ENCODE results near the gene MPPE1.
"Not testable (repeated sequence)": the region's sequence is repeated elsewhere in the genome, so short reads cannot be mapped to it uniquely, and the experiment has no call there.

Gene MPPE1

DNA sequence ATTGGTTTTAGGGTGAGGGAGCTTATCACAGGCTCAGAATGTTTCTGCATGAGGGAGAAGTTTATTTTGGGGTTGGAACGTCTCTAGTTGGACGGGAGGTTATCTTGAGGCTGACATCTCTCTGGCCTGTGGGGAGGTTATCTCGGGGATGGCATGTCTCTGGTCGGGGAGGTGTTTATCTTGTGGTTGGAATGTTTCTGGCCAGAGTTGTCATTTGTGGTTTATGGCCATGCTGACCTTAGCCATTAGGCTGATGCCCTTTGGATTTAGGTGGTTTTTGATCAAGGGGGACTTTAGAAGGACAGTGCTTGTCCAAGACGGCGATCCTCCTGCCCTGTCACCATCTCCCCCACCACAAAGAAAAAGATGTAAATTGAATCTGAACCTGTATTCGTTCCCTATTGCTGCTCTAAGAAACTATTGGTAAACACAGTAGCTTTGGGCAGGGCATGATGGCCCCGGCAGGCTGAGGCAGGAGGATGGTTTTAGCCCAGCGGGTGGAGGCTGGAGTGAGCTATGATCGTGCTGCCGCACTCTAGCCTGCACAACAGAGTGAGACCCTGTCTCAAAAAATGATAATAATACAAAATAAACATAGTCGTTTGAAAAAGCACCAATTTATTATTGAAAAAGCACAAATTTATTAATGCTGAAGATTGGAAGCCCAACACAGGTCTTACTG lies 17.8 kb upstream of the MPPE1 start:
- DNase-seq = no peak

DNA sequence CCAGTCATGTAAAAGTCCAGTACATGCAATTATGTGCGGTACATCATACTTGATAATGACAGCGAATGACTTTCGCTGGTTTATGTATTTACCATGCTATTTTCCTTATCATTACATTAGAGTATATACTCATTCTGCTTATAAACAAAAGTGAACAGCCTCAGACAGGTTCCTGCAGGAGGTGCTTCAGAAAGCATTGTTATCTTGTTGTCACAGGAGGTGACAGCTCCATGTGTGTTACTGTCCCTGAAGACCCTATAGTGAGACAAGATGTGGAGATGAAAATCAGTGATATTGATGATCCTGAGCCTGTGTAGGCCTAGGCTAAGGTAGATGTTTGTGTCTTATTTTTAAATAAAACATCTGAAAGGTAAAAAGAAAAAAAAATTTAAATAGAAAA lies 15.3 kb upstream of the MPPE1 start:
- no peak for DNase-seq

DNA sequence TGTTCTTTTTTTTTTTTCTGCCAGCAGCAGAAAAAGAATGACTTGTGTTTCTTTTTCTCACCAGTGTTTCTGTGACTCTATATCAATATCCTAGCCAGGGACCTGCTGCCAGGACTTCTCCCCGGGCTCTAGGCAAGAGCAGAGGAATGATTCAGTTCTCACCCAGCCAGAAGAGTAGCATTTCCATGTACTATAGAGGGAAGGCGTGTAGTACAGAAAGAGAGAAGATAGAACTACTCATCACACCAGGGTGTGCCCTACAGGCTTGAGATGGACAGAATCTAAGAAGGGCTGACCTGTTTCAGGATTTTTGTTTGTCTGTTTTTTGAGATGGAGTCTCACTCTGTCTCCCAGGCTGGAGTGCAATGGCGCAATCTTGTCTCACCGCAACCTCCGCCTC lies 11.4 kb upstream of the MPPE1 start:
- DNase-seq = not testable (repeated sequence)

DNA sequence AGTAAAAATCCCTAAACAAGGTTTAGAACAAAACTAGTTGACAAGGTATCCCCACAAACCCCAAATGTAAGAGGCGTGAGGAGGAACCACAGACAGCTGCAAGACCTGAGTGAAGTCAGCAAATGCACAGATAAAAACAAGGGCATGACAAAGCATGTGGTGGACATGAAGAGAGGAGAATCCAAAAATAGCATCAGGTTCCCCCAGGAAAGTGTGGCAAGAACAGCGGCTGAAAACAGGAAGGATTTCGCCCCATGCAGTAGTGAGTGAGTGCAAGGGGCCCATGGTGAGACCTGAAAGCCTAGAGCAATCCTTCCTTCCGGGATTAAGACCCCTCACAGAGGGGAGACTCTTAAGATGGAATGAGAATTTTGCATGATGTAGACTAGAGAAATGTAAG lies 8.8 kb upstream of the MPPE1 start:
- DNase-seq = not testable (repeated sequence)

DNA sequence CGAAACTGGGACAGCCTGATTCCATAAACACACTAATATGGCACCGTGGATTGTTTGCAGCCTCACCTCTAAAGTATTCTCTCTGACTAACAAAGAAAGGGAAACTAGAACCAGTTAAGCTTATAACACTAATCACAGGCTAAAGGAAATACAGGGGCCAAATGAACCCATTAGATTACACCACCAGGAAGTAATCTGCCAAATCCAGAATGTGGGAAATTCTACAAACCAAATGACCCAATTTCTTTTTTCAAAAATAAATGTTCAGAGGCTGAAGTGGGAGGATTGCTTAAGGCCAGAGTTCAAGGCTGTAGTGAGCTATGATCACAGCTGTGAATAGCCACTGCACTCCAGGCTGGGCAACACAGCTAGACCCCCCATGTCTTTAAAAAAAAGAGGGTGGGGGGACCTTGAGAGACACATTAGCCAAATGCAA lies 1.5 kb upstream of the MPPE1 start:
- no peak for DNase-seq

DNA sequence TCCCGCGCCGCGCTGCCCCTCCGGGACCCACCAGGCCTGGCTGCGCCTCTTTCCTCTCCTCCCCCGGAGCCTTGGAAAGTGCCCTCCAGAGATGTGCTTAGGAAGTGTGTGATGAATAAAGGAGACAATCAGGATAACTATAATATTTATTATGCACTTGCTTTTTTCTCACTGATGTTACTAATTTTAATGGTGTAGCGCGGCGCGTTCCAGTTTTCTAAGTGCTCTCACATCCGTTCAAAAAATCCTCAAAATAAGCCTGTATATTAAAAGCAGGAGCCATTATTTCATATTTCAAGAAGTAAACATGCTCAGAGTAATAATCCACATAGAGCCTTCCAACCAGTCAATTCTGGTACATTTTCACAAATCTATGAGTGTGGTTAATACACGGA lies 941 bp upstream of the MPPE1 start:
- DNase-seq = no peak

DNA sequence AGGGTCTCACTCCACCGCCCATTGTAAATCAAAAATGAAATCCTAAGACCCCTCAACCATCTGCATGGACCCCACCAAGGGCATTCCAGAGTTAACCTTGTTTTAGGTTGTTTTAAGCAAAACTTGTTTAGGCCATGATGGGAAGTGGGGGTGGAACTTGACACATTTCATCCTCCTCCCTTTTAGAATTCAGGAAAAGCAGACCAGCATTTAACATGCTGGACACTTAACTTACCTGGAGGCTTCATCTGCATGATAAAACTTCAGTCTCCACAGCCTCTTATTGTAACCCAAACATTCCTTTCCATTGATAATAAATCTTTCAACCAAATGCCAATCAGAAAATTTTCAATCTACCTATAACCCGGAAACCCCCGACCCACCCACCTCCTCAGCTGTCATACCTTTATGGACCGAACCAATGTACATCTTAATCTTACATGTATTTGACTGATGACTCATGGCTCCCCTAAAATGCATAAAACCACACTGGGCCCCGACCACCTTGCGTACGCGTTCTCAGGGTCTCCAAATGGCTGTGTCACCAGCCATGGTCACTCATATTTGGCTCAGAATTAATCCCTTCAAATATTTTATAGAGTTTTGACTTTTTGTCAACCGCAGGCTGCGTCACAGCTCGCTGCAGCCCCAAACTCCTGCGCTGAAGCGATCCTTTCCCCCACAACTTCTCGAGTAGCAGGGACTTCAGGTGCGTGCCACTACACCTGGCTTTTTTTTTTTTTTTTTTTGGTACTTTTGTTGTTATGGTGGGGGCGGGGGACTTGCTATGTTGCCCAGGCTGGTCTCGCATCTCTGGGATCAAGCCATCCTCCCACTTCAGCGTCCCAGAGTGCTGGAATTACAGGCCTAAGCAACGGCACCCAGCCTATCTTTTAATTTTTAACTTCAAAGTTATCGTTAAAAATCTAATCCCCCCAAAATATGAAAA lies 917 bp downstream of the MPPE1 start:
- DNase-seq = no peak

DNA sequence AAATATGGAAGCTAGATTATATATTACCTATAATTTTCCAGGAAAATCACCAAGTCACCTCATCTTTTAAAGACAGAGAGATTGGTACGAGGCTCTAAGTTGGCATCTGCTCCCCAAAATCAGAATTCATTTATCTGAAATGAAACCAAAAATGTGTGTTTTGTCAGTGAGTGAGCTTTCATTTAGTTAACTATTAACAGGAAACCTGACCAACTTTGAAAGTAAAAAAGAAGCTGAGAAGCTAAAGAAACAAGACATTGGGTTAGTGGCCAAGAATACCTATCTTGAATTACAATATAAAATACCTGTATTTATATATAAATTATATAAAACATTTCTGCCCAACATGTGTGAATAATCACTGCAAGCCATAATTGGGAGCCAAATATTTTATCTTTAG lies 1.9 kb downstream of the MPPE1 start:
- no peak for DNase-seq

DNA sequence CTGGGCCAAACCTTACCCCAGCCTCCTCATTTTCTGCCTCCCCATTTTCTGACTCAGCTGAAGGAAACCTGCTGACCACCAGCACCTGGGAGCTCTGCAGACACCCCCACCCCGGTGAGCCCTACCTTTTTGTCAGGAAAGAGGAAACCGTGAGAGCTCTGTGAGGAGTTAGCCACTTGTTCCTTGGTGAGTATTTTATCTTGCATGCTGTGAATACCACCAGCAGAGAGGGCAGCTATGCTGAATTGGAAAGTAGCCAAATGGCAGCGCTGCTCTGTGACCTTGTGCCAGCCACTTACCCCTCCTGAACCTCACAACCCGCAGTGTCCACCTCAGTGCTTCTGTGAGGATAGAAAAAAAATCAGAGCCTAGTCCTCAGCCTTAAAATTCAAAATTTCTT lies 2.5 kb downstream of the MPPE1 start:
- DNase-seq = no peak

DNA sequence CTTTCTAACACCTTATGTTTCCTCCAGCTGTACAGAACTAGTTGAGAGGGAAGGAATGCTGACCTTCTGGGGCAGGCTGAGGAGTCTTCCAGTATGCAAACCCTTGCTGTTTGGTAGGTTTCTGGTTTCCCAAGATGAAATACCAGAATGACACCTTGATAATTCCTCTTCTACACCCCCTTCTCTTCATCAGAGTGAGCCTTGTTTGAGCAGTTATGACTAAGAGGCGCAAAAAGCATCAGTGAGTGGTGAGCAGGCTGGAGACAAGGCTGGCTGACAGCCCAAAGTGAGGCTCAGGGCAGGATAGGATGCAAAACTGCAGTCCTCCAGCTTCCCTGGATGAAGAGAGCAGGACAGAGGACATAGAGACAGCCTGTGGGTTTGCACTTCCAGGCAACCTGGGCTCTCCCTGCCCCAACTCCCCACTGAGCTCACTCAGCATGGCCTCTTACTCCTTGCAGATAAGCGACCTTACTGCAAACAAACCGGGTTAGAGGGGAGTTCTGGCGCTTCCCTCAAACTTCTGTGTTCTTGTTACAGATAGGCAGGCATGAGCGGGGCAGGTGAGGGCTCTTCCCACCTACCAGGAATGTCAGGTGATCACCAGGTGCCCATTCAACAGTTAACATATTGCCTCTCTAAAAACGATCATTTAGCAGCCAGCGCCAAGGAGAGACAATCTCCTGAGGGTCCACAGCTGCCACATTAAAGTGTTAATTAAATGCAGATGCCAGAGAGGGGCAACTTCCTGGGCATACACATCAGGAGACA lies 5.4 kb downstream of the MPPE1 start:
- DNase-seq = no peak

DNA sequence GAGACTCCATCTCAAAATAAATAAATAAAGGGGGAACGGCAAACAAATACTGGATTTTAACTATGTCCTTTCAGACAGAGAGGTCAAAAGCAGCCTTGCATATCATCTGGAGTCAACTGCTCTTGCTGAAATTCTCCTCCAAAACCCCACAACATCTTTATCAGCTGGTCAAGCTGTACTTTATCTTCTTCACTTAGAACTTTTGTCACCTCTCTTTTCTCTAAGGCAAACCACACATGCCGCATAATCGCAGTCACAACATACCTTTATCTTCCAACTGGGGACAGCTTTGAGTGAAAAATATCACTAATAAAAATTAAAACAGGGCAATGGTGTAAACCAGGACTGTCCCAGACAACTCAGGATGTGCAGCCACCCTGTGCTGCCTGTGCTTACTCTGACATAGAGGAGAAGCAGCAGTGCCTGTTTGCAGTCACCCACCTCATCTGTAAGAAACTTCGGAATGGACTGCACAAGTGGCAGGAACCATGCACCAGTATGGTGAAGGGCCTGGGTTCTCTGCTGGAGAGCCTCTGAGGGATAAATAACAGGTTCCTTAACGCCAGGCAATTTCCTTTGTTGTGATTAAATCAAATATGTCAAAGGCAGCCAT lies 6.2 kb downstream of the MPPE1 start:
- no peak for DNase-seq

DNA sequence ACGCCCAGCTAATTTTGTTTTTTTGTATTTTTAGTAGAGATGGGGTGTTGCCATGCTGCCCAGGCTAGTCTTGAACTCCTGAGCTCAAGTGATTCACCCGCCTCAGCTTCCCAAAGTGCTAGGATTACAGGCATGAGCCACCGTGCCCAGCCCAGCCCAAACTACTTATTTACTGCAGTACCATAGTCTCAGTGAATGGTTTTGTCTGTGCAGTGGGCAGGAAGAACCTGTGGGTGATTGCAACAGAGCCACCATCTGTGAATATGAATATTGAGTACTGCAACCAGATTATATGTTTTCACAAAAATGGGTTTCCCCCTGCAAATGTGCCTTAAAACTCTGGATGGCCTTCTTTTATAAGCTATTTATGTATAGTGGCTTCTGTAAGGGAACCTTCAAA lies 9.1 kb downstream of the MPPE1 start:
- no peak for DNase-seq

DNA sequence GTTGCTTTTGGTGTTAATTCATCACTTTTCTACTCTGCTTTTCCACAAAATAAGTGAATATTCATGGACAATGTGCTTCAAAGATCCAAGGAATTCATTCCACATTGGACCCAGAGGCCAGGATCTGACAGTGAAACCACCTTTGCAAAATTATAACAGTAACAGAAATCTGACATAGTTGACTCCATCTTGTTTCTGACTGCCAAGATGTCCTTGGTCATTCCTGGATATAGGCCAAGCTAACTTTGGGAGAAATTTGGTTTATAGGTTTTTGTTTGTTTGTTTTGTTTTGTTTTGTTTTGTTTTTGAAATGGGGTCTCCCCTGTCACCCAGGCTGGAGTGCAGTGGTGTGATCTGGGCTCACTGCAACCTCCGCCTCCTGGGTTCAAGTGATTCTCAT lies 10.3 kb downstream of the MPPE1 start:
- DNase-seq = no peak

DNA sequence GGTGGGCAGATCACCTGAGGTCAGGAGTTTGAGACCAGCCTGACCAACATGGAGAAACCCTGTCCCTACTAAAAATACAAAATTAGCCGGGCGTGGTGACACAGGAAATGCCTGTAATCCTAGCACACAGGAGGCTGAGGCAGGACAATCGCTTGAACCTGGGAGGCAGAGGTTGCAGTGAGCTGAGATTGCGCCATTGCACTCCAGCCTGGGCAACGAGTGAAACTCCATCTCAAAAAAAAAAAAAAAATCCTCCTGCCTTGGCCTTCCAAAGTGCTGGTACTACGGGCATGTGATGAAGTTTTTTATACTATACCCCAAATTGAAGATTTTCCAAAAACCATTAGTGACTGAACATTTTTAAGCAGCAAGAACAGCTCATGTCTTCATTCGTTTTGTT lies 15.7 kb downstream of the MPPE1 start:
- not testable (repeated sequence) for DNase-seq

DNA sequence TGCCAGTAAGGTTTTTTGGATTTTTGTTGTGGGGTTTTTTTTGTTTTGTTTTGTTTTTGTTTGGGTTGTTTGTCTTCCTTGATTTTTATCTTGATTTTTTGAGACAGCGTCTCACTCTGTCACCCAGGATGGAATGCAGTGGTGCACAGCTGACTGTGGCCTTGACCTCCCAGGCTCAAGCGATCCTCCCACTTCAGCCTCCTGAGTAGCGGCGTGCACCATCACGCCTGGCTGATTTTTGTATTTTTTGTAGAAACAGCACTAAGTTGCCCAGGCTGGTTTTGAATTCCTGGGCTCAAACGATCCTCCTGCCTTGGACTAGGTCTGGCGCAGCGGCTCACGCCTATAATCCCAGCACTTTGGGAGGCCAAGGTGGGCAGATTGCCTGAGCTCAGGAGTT lies 16.4 kb downstream of the MPPE1 start:
- no peak for DNase-seq

DNA sequence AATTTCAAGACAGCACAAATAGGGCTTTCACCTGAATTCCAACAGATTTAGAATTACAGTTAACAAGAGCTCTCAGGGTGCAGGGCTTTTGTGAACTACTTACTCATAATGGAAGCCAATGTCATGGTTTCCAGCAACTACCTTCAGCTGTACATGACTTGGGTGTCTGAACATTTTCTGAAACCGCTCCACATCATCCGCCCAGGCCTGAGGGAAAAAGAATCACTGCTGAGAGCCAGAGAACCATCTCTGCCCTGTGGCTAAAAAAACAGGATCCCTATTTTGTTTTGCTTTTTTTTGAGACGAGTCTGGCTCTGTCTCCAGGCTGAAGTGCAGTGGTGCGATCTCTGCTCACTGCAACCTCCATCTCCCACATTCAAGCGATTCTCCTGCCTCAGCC lies 18.8 kb downstream of the MPPE1 start:
- no peak for DNase-seq

DNA sequence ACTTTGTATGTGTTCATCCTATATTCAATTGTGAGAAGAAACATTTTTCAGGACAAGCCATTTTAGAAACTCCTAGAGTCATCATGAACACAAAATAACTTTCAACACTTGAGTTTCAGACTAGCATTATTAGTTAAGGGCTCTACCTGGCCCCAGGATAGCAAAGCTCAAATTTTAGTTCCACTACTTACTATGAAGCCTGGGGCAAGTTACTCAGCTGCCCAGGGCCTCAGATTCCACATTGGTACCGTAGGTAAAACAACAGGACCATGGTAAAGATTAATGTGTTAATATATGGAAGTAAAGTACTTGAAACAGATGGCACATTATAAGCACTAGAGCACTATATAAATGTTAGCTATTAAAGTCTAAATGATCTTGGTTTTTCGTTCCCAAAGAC lies 19.4 kb downstream of the MPPE1 start:
- no peak for DNase-seq

DNA sequence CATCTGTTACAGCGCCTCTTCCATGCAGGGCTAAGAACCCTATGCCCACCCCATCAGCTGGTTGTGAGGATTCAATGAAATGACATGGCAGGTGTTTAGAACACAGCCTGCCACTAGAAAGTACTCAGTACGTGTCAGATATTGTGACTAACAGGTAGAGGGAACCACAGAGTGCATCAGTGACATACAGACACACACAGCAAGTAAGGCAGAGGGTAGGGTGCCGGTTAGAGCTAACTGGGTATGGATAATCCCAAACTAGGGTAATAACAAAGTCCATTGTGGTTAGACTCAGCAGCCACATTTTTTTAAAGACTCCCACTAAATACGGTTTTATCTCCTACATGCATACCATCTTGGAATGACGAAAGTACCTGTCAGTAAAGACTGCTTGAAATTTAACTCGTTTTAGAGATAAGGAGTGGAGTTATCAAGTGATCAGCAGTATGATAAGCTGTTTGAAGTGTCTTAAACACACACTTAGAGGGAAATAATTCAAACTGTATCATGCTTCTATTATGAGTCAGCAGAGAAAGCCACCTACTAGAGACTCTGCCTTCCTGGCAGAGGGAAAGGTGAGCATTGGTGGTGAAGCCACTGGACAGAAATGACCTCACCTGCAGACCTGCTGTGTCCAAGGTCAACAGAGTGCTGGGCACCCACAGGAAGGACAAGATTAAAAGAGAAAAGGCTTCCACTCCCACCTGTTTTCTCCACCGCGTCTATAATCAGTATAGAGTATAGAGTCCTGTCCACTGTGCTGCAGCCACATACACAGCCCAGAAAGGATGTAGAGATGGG lies 20.6 kb downstream of the MPPE1 start:
- no peak for DNase-seq

DNA sequence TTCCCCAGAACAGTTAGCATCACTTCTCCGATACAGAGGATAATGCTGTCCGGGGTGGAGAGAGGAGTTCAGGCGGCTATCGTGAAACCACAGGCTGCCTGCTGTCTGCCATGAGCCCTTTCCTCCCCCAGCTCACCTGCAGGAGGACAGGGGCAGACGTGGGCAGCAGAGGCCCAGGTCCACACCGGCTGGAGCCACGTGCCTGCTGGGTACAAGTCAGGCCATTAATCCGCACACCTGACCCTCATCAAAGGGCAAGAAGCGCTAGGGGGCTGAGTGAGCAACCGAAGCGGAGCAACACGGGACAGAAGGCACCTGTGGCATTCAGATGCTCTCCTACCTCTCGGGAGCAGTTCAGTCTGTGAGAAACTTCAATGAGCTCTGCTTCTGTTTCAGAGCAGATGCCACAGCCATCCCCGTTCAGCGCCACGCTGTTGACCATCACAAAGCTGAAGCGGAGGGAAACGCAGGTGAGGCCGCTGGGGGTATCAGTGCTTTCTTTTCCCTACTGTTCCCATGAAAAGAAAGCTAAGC lies 21.5 kb downstream of the MPPE1 start:
- no peak for DNase-seq

DNA sequence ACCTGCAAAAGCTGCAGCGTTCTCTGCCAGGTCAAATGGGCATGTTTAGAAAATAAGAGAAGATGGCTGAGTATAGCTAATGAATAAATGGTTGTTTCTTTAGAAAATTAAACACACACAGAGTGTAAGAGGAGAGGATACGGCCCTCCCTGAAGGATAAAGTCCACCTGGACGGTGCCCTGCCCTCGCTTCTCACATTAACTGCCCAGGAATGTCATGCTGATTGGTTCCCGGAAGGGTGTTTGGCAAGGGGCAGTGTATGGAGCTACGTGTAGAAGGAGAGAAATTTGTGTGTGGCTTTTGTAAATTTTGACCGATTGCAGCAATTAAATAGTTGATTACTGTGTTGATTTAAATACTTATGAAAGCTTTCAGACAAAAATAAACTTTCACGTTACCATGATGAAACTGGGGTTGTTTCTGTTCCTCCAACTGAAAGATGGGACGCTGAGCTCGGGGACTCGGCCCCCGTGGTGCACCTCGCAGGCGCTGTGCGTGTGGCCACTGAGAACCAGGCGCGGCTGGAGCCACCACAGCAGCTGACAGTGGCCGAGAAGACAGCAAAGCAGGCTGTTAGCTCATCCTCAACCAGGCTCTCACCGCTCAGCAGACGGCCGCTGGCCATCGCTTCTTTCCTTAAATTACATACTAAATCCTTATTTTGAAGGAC lies 22.7 kb downstream of the MPPE1 start:
- DNase-seq = no peak

DNA sequence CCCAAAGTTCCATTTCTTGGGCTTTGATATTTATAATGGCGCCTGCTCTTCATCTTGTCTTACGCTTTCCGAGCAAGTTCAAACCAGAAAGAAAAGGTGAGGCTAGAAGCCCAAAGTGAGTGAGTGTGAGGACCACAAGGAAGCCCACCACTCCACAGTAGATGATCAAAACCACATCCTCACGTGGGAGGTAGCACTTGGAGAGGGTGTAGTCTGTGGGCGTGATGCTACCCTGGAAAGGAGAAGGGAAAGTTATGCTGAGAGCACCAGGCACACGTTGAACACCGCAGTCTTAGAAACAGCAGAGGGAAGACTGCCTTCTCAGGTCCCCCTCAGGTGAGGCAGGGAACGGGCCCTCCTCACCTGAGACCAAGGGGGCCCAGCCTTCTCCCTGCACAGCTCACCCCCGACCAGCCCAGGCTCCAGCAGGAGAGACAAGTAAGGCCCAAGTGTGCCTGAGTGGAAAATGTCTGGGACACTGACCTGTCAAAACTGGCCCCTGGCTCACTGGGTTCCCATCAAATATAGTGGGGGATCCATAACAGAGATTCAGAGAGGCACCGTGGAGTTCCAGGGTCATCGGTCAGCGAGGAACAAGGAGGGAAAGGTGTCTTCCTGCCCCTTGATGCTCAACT lies 23.6 kb downstream of the MPPE1 start:
- no peak for DNase-seq

All from activated T-cell treated with anti-CD3 and anti-CD28 coated beads for 4 hours (primary cell).